GM10266 (cell line): ENCODE measurements around the gene NOS1AP.

Experiments
- DNase-seq: peaks from one replicate; pipeline ENCODE4 v3.0.0; 2012; ENCODE audit errors: extremely low spot score
- TF ChIP-seq, protein P1 (sequence below): IDR thresholded peaks from 2 replicates; pipeline ENCODE4 v1.5.1; 2012; ENCODE audit warnings: mild to moderate bottlenecking, low read depth; ENCODE audit not compliant: control insufficient read depth, insufficient read depth; ENCODE audit errors: missing control alignments

The NOS1AP gene

DNA sequence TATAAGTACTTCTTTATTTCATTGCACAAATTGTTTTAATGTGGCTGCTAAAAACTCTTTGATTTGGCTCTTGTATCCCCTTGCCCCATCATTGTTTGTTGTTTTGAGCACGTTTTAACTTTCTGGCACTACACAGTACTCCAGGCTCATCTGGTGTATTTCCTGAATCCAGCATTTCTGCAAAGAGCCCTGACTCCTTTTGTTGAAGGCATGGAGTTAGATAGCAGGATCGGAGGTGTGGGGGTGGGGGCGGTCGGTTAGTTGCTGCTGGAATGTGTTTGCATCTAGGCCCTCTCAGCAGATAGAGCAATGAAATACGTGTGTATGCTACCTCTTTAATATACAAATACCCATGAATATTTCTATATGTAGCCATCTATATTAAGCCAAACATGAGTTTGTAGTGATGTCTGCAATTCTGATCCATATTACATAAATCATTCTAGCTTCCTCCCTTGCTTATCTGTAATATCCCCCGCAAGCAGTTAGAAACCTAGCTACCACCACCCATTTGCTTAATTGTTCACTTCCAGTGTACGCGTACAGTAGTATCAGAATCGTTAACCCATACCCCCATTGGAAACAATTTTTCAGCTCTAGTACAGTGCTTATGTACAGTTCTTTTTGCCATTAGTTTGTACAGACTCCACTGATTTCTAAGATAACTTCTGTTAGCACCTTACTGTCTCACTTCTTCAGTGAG, 106.0 kb downstream of the NOS1AP start:
- TF ChIP-seq, protein P1, sequence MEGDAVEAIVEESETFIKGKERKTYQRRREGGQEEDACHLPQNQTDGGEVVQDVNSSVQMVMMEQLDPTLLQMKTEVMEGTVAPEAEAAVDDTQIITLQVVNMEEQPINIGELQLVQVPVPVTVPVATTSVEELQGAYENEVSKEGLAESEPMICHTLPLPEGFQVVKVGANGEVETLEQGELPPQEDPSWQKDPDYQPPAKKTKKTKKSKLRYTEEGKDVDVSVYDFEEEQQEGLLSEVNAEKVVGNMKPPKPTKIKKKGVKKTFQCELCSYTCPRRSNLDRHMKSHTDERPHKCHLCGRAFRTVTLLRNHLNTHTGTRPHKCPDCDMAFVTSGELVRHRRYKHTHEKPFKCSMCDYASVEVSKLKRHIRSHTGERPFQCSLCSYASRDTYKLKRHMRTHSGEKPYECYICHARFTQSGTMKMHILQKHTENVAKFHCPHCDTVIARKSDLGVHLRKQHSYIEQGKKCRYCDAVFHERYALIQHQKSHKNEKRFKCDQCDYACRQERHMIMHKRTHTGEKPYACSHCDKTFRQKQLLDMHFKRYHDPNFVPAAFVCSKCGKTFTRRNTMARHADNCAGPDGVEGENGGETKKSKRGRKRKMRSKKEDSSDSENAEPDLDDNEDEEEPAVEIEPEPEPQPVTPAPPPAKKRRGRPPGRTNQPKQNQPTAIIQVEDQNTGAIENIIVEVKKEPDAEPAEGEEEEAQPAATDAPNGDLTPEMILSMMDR = no peak
- DNase-seq = no peak

DNA sequence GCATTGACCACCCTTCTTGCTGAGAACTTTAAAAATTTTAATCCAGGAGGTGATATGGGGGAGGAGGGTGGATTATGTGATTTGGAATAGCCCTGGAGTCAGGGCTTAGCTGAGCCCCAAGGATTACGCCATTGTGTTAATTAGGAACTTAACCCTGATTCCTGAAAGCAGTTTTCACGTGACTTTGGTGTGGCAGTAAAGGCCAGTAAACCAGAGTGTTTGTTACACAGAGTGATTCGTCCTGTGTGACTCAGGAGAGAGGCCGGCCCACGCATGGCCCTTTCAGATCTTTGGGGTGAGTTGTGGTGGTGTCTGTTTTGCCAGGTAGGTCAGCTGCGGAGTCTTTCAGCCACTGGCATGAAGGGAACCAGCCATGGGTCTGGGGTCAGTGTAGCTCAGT, 107.6 kb downstream of the NOS1AP start:
- TF ChIP-seq, protein P1 = no peak
- no peak for DNase-seq

DNA sequence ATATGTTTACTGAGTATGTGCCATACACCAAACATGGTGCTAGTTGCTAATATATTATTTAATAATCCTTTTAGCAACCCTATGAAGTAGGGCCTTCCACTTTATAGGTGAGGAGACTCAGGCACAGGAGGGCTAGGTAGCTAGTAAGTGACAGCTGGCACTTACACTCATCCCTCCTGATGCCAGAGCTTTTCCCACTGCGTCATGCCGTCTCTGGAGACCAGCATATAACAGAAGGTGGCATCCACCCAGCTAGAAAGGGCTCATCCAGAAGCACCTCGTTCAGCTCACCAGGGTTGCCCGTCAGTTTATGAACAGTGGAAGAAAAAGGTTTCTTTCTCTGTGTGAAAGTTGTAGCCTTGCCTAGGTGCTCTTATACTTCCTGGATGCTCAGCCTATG, 108.9 kb downstream of the NOS1AP start:
- TF ChIP-seq, protein P1 = no peak
- no peak for DNase-seq

DNA sequence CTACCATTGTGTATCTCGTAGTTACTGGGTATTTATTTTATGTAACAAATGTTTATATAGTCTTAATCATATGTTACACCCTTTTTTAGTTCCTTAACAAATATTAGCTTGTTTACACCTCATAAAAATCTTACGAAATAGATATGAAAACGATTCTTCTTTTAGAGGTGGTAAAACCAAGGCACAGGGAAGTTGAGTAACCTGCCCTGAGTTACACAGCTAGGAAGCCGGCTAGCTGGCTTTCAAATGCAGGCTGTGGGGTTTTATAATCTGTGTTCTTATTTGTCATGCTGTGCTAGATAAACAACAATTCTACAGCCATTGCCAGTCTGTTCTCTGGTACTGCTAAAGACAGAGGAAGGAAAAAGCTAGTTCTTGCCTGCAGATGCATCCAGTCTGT, 109.6 kb downstream of the NOS1AP start:
- DNase-seq = no peak
- TF ChIP-seq, protein P1 = no peak

DNA sequence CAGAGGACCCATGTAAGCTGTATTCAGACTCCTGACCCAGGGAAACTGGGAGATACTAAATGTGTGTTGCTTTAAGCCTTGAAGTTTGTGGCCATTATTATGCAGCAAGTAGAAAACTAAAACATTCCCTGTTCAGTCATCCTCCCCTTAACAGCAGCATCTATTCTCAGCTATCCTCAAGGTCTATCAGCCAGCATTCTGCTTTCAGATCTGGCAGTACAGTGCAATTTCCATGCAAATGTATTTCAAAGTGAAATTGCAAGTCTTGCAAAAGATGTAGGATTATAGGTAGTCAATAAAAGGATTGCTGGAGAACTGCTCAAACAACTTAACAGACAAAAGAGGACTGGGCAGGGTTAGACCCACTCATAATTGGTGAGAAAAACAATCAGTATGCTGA, 111.3 kb downstream of the NOS1AP start:
- no peak for DNase-seq
- TF ChIP-seq, protein P1 = no peak

DNA sequence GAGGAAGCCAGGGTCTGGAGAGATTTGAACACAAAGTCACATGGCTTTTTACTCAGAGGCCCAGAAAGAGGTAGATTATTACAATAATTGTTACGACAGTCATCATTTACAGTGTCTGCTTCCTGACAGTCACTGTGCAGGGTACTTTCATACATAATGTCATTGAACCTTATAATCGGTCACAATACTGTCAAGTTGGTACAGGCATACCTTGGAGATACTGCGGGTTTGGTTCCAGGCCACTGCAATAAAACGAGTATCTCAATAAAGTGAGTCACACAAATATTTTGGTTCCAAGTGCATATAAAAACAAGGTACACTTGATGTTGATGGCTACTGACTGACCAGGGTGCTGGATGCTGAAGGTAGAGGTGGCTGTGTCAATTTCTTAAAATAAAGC, 112.6 kb downstream of the NOS1AP start:
- no peak for DNase-seq
- TF ChIP-seq, protein P1 = no peak

DNA sequence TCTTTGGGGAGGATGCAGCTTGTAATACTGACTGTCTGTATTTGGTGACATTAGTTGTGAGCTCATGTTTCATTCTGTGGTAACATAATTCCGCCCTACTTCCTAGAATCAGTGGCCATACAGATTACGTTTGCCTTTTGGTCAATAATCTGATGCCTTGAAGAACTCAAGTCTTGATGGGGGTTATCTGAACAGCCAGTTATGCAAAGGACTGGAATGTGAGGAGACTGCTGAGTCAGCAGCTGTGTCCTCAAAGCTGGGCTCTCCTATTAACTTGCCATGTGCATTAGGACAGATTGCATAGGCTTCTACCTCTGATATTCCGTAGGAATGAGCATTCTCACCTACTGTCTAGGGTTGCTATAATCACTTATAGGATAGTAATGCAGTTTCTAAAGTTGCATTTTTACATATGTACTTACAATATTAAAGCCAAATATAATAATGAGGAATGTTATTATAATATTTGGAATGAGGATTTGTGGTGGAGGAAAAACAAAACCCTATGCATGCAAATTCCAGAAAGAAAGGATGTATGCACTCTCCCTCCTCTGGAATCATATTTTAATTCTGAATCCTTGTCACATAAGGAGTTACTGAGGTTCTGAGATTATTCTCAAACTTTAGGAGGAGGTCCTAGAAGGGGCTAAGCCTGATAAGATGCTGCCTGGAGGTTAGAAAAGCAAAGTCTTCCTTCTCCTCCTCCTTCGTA, 116.0 kb downstream of the NOS1AP start:
- TF ChIP-seq, protein P1 = no peak
- DNase-seq = no peak
